Fibroblast of the aortic adventitia (primary cell): ENCODE results near the gene TBC1D8. TPM values are rescaled to one million over a fixed set of nuclear protein-coding genes. Genes with fewer than 3 reads are reported as not detected.

ENCODE experiments used
- DNase-seq: peaks from one replicate; pipeline ENCODE4 v3.0.0-alpha.2; 2010; ENCODE audit warnings: low read depth
- H3K4me3 ChIP-seq: 2 replicates; pipeline ENCODE4 v1.5.1; 2011; ENCODE audit warnings: low read depth, mild to moderate bottlenecking, control low read depth, low read length, moderate library complexity
- small RNA-seq: library from RNA; depleted of rRNA; stranded (forward); fragments of <200 nt; gene quantifications from one replicate; pipeline ENCODE3, GENCODE V24; 2012
- total RNA-seq: library from RNA; depleted of rRNA; stranded (reverse); fragments of >200 nt; gene quantifications from 2 replicates; pipeline ENCODE4 v1.2.3, GENCODE V29; 2012; ENCODE audit warnings: low replicate concordance
- TF ChIP-seq, protein P1 (sequence below): IDR thresholded peaks from 2 replicates; pipeline ENCODE4 v1.5.1; 2011; ENCODE audit warnings: mild to moderate bottlenecking, low read length, control low read depth, inconsistent platforms; ENCODE audit not compliant: insufficient read depth

The TBC1D8 gene
- total RNA-seq, 1 donor: 21.3 TPM

- no peak overlapping the region for H3K4me3 ChIP-seq
- TF ChIP-seq, protein P1, sequence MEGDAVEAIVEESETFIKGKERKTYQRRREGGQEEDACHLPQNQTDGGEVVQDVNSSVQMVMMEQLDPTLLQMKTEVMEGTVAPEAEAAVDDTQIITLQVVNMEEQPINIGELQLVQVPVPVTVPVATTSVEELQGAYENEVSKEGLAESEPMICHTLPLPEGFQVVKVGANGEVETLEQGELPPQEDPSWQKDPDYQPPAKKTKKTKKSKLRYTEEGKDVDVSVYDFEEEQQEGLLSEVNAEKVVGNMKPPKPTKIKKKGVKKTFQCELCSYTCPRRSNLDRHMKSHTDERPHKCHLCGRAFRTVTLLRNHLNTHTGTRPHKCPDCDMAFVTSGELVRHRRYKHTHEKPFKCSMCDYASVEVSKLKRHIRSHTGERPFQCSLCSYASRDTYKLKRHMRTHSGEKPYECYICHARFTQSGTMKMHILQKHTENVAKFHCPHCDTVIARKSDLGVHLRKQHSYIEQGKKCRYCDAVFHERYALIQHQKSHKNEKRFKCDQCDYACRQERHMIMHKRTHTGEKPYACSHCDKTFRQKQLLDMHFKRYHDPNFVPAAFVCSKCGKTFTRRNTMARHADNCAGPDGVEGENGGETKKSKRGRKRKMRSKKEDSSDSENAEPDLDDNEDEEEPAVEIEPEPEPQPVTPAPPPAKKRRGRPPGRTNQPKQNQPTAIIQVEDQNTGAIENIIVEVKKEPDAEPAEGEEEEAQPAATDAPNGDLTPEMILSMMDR: no peak
- DNase-seq: no peak
Observed at GRCh38 chr2:100963026-100963375, 188.2 kb downstream of the TBC1D8 start.

GRCh38 chr2:100962366-100963025, 188.7 kb downstream of the TBC1D8 start:
- DNase-seq: no peak
- no peak overlapping the region for H3K4me3 ChIP-seq
- TF ChIP-seq, protein P1: no peak

GRCh38 chr2:100960688-100961087, 190.5 kb downstream of the TBC1D8 start:
- TF ChIP-seq, protein P1: no peak
- no peak for DNase-seq
- H3K4me3 ChIP-seq: no peak overlapping the region

- TF ChIP-seq, protein P1: no peak
- peak; percentile 44 for DNase-seq
- H3K4me3 ChIP-seq: no peak overlapping the region
Observed at GRCh38 chr2:100959225-100959880, 191.8 kb downstream of the TBC1D8 start.

DNA sequence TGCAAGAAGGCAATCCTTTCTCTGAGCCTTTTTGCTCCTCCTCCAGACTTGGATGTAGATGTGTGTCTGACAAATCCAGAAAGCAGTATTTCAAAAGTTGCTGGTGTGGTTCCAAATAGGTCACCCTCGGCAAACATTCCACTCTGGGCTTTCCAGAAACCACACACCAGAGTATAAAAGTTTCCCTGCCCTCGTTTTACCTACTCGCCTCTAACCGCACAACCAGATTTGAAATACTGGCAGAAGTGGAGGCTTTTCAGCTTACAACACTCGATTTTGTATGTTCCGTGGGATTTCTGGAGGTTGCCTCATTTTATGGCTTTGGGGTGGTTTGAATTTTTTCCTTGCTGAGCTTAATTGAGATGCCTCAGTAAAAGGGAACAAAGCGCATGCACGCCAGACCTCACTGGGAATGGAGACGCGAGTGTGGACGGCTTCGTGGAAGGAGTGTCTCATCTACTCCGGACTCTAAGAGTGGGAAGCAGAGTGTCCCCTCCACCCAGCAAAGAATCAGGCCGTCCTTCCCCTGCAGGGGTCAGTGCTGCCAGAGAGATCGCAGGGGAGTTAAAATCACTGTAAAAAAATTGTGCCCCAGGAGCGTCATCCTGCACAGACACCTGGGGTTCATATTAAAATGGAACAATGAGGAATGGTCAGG, 193.1 kb downstream of the TBC1D8 start:
- H3K4me3 ChIP-seq: no peak overlapping the region

More for the DNA sequence above, 193.1 kb downstream of the TBC1D8 start:
- peak; percentile 98 for DNase-seq
- TF ChIP-seq, protein P1: peak; percentile 15

Small RNA genes within 50 kb of the gene (small RNA-seq; reads per million reads assigned to genes)
- gene BBIP1P1: not detected

Other genes starting within 250 kb of the TBC1D8 start
- gene RPL31, start 149.1 kb downstream of the TBC1D8 start, total RNA-seq: 639 and 1,869 TPM in 2 replicates
- 13.7 and 48.4 TPM in 2 replicates for gene CNOT11, start 101.5 kb upstream of the TBC1D8 start, total RNA-seq
- gene RNF149, start 157.3 kb upstream of the TBC1D8 start, total RNA-seq: 46.4 and 50.7 TPM in 2 replicates
- 0.25 and 1.5 TPM in 2 replicates for gene CREG2, start 236.1 kb upstream of the TBC1D8 start, total RNA-seq